Fibroblast of villous mesenchyme (primary cell): ENCODE results near the gene TSPEAR. TPM values are rescaled to one million over a fixed set of nuclear protein-coding genes. Genes with fewer than 3 reads are reported as not detected.
"Not testable (repeated sequence)": the region's sequence is repeated elsewhere in the genome, so short reads cannot be mapped to it uniquely, and the experiment has no call there.

Experiments used
- DNase-seq: peaks from one replicate; pipeline ENCODE4 v3.0.0-alpha.2; 2010; ENCODE audit warnings: low read depth
- H3K4me3 ChIP-seq: 2 replicates; pipeline ENCODE4 v1.5.1; 2011; ENCODE audit warnings: low read depth, mild to moderate bottlenecking, low read length
- CTCF ChIP-seq: IDR thresholded peaks from 2 replicates; pipeline ENCODE4 v1.5.1; 2012; ENCODE audit warnings: low read depth, mild to moderate bottlenecking, low read length; ENCODE audit not compliant: insufficient read depth
- total RNA-seq: library from RNA; depleted of rRNA; stranded (reverse); fragments of >200 nt; gene quantifications from 2 replicates; pipeline ENCODE4 v1.2.3, GENCODE V29; 2012

The TSPEAR gene
- total RNA-seq, 1 donor, result not detected

GRCh38 chr21:44670642-44671432 lies 40.5 kb downstream of the TSPEAR start:
- H3K4me3 ChIP-seq, result no peak overlapping the region
- no peak for TF ChIP-seq CTCF
- no peak for DNase-seq

DNA sequence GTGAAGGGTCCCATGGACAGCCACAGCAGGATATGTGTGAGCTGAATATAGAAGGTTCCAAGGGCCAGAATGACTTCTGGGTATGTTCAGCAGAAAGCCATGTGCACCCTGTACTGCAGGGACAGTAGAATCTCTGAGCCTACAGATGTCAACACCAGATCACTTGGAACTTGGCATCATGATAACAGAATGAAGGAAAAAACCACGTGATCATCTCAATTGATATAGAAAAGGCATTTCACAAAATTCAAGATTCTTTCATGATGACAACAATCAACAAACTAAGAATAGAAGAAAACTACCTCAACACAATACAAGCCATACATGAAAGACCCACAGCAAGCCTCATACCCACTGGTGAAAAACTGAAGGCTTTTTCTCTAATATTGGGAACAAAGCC lies 43.8 kb downstream of the TSPEAR start:
- no peak for DNase-seq
- no peak overlapping the region for H3K4me3 ChIP-seq
- no peak for TF ChIP-seq CTCF

- no peak for DNase-seq
- H3K4me3 ChIP-seq, result no peak within 1 kb of the TSS
- TF ChIP-seq CTCF, result no peak
These were observed 44.7 kb downstream of the TSPEAR start, which contains the start of gene KRTAP12-2 for GRCh38 chr21:44666401-44667320. Gene KRTAP12-2 (minus strand): TSS chr21:44666927. CDS start chr21:44666886, 41 bp downstream.

DNA sequence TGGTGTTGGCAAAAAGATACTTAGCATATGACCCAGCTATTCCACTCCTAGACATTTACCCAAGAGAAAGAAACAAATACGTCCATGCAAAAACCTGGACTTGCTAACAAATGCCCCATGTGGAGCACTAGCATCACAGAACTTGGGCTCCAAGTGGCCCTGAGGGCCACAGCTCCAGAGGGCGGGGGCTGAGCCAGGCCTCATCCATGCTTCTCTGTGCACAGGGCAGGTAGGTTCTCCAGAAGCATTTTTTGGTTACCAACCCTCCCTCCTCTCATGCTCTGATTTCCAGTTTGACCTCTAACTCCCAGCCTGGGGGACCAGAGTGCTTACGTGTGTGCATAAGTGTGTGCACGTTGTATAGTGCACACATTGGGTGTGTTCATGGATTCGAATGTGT lies 46.7 kb downstream of the TSPEAR start:
- H3K4me3 ChIP-seq, result no peak overlapping the region
- no peak for DNase-seq
- no peak for TF ChIP-seq CTCF

DNA sequence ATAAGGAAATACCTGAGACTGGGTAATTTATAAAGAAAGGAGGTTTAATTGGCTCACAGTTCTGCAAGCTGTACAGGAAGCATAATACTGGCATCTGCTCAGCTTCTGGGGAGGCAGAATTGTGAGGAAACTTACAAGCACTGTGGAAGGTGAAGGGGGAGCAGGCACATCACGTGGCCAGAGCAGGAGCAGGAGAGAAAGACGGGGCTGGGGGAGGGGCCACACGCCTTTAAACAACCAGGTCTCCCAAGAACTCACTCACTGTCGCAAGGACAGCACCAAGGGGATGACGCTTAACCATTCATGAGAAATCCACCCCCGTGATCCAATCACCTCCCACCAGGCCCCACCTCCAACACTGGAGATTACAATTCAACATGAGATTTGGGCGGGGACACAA lies 49.8 kb downstream of the TSPEAR start:
- not testable (repeated sequence) for H3K4me3 ChIP-seq, DNase-seq

GRCh38 chr21:44658913-44659595 lies 52.3 kb downstream of the TSPEAR start:
- no peak for TF ChIP-seq CTCF
- H3K4me3 ChIP-seq, result no peak overlapping the region

GRCh38 chr21:44658541-44658910 lies 52.8 kb downstream of the TSPEAR start:
- no peak overlapping the region for H3K4me3 ChIP-seq
- no peak for DNase-seq
- TF ChIP-seq CTCF, result no peak

More at GRCh38 chr21:44658913-44659595, 52.3 kb downstream of the TSPEAR start:
- no peak for DNase-seq
